Kidney (tissue), 14 donors: Measurements from ENCODE around the gene CYTH1. TPM values are rescaled to one million over a fixed set of nuclear protein-coding genes. Genes with fewer than 3 reads are reported as not detected.

ENCODE experiments used
- DNase-seq, 5 donors: peaks; one replicate each; pipeline ENCODE4 v3.0.0-alpha.2; 2013 to 2020
- FAIRE-seq: peaks from 2 replicates; lab custom pipeline; 2012; peaks lifted over from hg19 to GRCh38; lab: Jason Lieb, UNC
- H3K27ac ChIP-seq, 2 donors: one replicate each; pipeline ENCODE4 v1.7.0; 2013; ENCODE audit warnings: low read depth in 2 of 2, low read length in 2 of 2, inconsistent platforms in 1 of 2
- H3K27me3 ChIP-seq: one replicate; pipeline ENCODE4 v1.7.1; 2013; ENCODE audit warnings: low read length, inconsistent platforms; ENCODE audit not compliant: control insufficient read depth, insufficient read depth
- H3K36me3 ChIP-seq, 3 donors: one replicate each; pipeline versions ENCODE4 v1.7.0 to v1.7.1; 2013; ENCODE audit warnings: low read length in 3 of 3, control low read depth in 1 of 3, inconsistent platforms in 1 of 3; ENCODE audit not compliant: insufficient read depth in 3 of 3, control insufficient read depth in 2 of 3
- H3K4me1 ChIP-seq, 3 donors: one replicate each; pipeline versions ENCODE4 v1.7.0 to v1.7.1; 2013; ENCODE audit warnings: low read length in 3 of 3, inconsistent platforms in 1 of 3, low read depth in 1 of 3; ENCODE audit not compliant: control insufficient read depth in 2 of 3, insufficient read depth in 2 of 3
- H3K4me3 ChIP-seq, 3 donors: one replicate each; pipeline versions ENCODE4 v1.7.0 to v1.8.1; 2013; ENCODE audit warnings: low read length in 3 of 3, control low read depth in 1 of 3, inconsistent platforms in 1 of 3
- H3K9ac ChIP-seq, 3 donors: one replicate each; pipeline versions ENCODE4 v1.7.0 to v1.7.1; 2013; ENCODE audit warnings: low read length in 3 of 3, control low read depth in 1 of 3, inconsistent platforms in 1 of 3
- H3K9me3 ChIP-seq, 3 donors: one replicate each; pipeline versions ENCODE4 v1.7.0 to v1.7.1; 2013; ENCODE audit warnings: low read length in 3 of 3, control low read depth in 1 of 3, inconsistent platforms in 1 of 3; ENCODE audit not compliant: control insufficient read depth in 2 of 3, insufficient read depth in 1 of 3
- CTCF ChIP-seq: IDR thresholded peaks from 3 replicates; pipeline ENCODE4 v1.5.1; 2012; ENCODE audit warnings: mild to moderate bottlenecking, moderate library complexity, borderline replicate concordance; ENCODE audit not compliant: insufficient read depth; ENCODE audit errors: extremely low read depth
- intact Hi-C: fragments of 100-400 bp; cut with DNase I; formaldehyde crosslinking; loops from one replicate; pipeline ENCODE4 v1.11.1; 2022
- polyA plus RNA-seq: library from polyadenylated mRNA; stranded (reverse); fragments of 350-450 nt; fragmentation: Illumina TruSeq; extraction: RNeasy Lipid Tissue Mini Kit (QIAGEN cat#74804); gene quantifications from one replicate; pipeline ENCODE4 v1.2.3, GENCODE V29; 2014; ENCODE audit warnings: low read depth, low replicate concordance; ENCODE audit not compliant: insufficient read depth
- total RNA-seq: library from RNA; stranded (reverse); fragmentation: NEBNext Ultra II Directional; extraction: Animal tissue kit (Norgen Biotek cat#: 25700); gene quantifications from one replicate; pipeline ENCODE4 v1.2.1, GENCODE V29; 2021
- donor health status: control.
- donor health status: control.
- donor health status: control.
- donor health status: control.
- donor health status: control.
- donor health status: DM: yes; HTN: yes; CAD: no.
- donor health status: Normal renal cell carcinoma (clear cell type).

Gene CYTH1
- total and polyA plus RNA-seq, 2 donors from 2014 or later = 25.3 to 59.7 TPM

GRCh38 chr17:78732354-78732753 lies 49.7 kb downstream of the CYTH1 start:
- Histone ChIP-seq H3K27me3 (no peaks in the 10 kb centered on the region), H3K36me3 (no peaks in the 10 kb centered on the region), H3K9me3 (no peaks in the 10 kb centered on the region), H3K27ac (no peak overlapping the region), H3K9ac (no peak overlapping the region), H3K4me1 (peaks cover 0 to 20% (median 17%) of the 10 kb centered on the region in 3 donors), H3K4me3 (no peak overlapping the region)
- DNase-seq (no peak), FAIRE-seq (no peak)
- TF ChIP-seq CTCF = no peak
- intact Hi-C loops = no loop called here

GRCh38 chr17:78731904-78732303 lies 50.2 kb downstream of the CYTH1 start:
- FAIRE-seq (no peak), DNase-seq (no peak)
- intact Hi-C loops = no loop called here
- no peak for TF ChIP-seq CTCF
- Histone ChIP-seq H3K36me3 (no peaks in the 10 kb centered on the region), H3K9ac (no peak overlapping the region), H3K27ac (no peak overlapping the region), H3K9me3 (no peaks in the 10 kb centered on the region), H3K4me3 (no peak overlapping the region), H3K27me3 (no peaks in the 10 kb centered on the region), H3K4me1 (peaks cover 0 to 18% (median 13%) of the 10 kb centered on the region in 3 donors)

GRCh38 chr17:78729641-78730040 lies 52.4 kb downstream of the CYTH1 start:
- H3K9ac ChIP-seq = no peak overlapping the region
- TF ChIP-seq CTCF = no peak

GRCh38 chr17:78728495-78728894 lies 53.6 kb downstream of the CYTH1 start:
- DNase-seq (no peak), FAIRE-seq (no peak)
- H3K36me3 ChIP-seq = no peaks in the 10 kb centered on the region
- no peak overlapping the region for H3K4me3 ChIP-seq
- H3K27ac ChIP-seq = no peak overlapping the region
- intact Hi-C loops = no loop called here
- H3K27me3 ChIP-seq = no peaks in the 10 kb centered on the region
- H3K4me1 ChIP-seq = peaks cover 0 to 21% (median 14%) of the 10 kb centered on the region in 3 donors
- H3K9me3 ChIP-seq = no peaks in the 10 kb centered on the region
- no peak for TF ChIP-seq CTCF
- H3K9ac ChIP-seq = no peak overlapping the region

More at GRCh38 chr17:78729641-78730040, 52.4 kb downstream of the CYTH1 start:
- peak in 2 of 5 donors; percentile 68 to 70 for DNase-seq
- H3K9me3 ChIP-seq = no peaks in the 10 kb centered on the region
- FAIRE-seq = no peak
- intact Hi-C loops = no loop called here
- no peak overlapping the region for H3K27ac ChIP-seq
- H3K4me1 ChIP-seq = peaks cover 0 to 12% (median 5%) of the 10 kb centered on the region in 3 donors
- H3K36me3 ChIP-seq = no peaks in the 10 kb centered on the region
- H3K4me3 ChIP-seq = no peak overlapping the region
- H3K27me3 ChIP-seq = no peaks in the 10 kb centered on the region
